ENCODE measurements around the gene LRRC75B.
A peak's percentile ranks its signal among the peaks of the same experiment; 100 is the strongest.

Gene LRRC75B

GRCh38 chr22:24543679-24544243 lies 49.1 kb downstream of the LRRC75B start:
- Histone ChIP-seq H3K27me3 (no peaks in the 10 kb centered on the region), H3K4me1 (peaks cover 0 to 30% (median 12%) of the 10 kb centered on the region in 4 donors), H3K27ac (peak overlapping the region in 1 of 2 donors; percentile 47), H3K36me3 (peaks cover 50 to 88% (median 73%) of the 10 kb centered on the region in 3 donors), H3K4me3 (no peak overlapping the region), H3K9me3 (no peaks in the 10 kb centered on the region)
- DNase-seq: no peak
- intact Hi-C loops (cut with DNase I; ENCODE audit: low total_unique reads): no loop called here
- no peak for TF ChIP-seq CTCF (IDR thresholded peaks at IDR 0.05)

GRCh38 chr22:24543185-24543601 lies 49.7 kb downstream of the LRRC75B start:
- intact Hi-C loops (cut with DNase I; ENCODE audit: low total_unique reads): no loop called here
- Histone ChIP-seq H3K4me1 (peaks cover 0 to 30% (median 12%) of the 10 kb centered on the region in 4 donors), H3K4me3 (no peak overlapping the region), H3K27ac (no peak overlapping the region), H3K9me3 (no peaks in the 10 kb centered on the region), H3K36me3 (peaks cover 50 to 83% (median 67%) of the 10 kb centered on the region in 3 donors), H3K27me3 (no peaks in the 10 kb centered on the region)
- TF ChIP-seq CTCF (IDR thresholded peaks at IDR 0.05): no peak
- no peak for DNase-seq

GRCh38 chr22:24542641-24543040 lies 50.2 kb downstream of the LRRC75B start:
- Histone ChIP-seq H3K4me3 (no peak overlapping the region), H3K9me3 (no peaks in the 10 kb centered on the region), H3K36me3 (peaks cover 45 to 78% (median 62%) of the 10 kb centered on the region in 3 donors), H3K27ac (no peak overlapping the region), H3K4me1 (peaks cover 0 to 30% (median 12%) of the 10 kb centered on the region in 4 donors), H3K27me3 (no peaks in the 10 kb centered on the region)
- DNase-seq: no peak
- intact Hi-C loops (cut with DNase I; ENCODE audit: low total_unique reads): no loop called here
- TF ChIP-seq CTCF (IDR thresholded peaks at IDR 0.05): no peak

- no peak for DNase-seq
- peaks cover 37 to 71% (median 54%) of the 10 kb centered on the region in 3 donors for H3K36me3 ChIP-seq
- H3K4me1 ChIP-seq: peaks cover 0 to 30% (median 12%) of the 10 kb centered on the region in 4 donors
- no peaks in the 10 kb centered on the region for H3K27me3 ChIP-seq
- H3K27ac ChIP-seq: no peak overlapping the region
- intact Hi-C loops (cut with DNase I; ENCODE audit: low total_unique reads): no loop called here
- no peak for TF ChIP-seq CTCF (IDR thresholded peaks at IDR 0.05)
- H3K9me3 ChIP-seq: no peaks in the 10 kb centered on the region
- H3K4me3 ChIP-seq: no peak overlapping the region
Measured at GRCh38 chr22:24541681-24542515, 51.0 kb downstream of the LRRC75B start.

GRCh38 chr22:24540470-24540869 lies 52.4 kb downstream of the LRRC75B start:
- Histone ChIP-seq H3K36me3 (peaks cover 29 to 62% (median 48%) of the 10 kb centered on the region in 3 donors), H3K9me3 (no peaks in the 10 kb centered on the region), H3K4me3 (no peak overlapping the region), H3K27me3 (no peaks in the 10 kb centered on the region), H3K27ac (no peak overlapping the region), H3K4me1 (peaks cover 0 to 29% (median 9%) of the 10 kb centered on the region in 4 donors)
- TF ChIP-seq CTCF (IDR thresholded peaks at IDR 0.05): no peak
- DNase-seq: no peak
- intact Hi-C loops (cut with DNase I; ENCODE audit: low total_unique reads): no loop called here

Measured in tibial artery (tissue), 4 donors.